GM23338 (cell line): ENCODE data around the gene ARHGEF11. TPM values are rescaled to one million over a fixed set of nuclear protein-coding genes. Genes with fewer than 3 reads are reported as not detected.

Experiments
- ATAC-seq: fragments of 200-7000 bp; cut with Tn5 transposase; 3 replicates; pipeline ENCODE4 v1.9.1; 2020
- DNase-seq: peaks from one replicate; pipeline ENCODE4 v3.0.0-alpha.2; 2015; ENCODE audit warnings: low spot score
- H2AFZ ChIP-seq: fragments of 200-600 bp; sonication (generic); 2 replicates; pipeline ENCODE4 v1.8.0; 2016; ENCODE audit warnings: antibody characterized with exemption, mild to moderate bottlenecking, moderate library complexity
- H3F3A ChIP-seq: fragments of 200-600 bp; sonication (generic); replicated peaks from 2 replicates; pipeline ENCODE4 v1.8.0; 2017; ENCODE audit warnings: antibody characterized with exemption, mixed run types, low read depth
- H3K27ac ChIP-seq: fragments of 200-600 bp; sonication (generic); 2 replicates; pipeline ENCODE4 v1.6.1; 2016; ENCODE audit warnings: low read depth
- H3K27me3 ChIP-seq: fragments of 200-600 bp; sonication (generic); 2 replicates; pipeline ENCODE4 v1.8.0; 2016; ENCODE audit warnings: mild to moderate bottlenecking, mixed run types, moderate library complexity; ENCODE audit not compliant: insufficient read depth
- H3K36me3 ChIP-seq: fragments of 200-600 bp; sonication (generic); 2 replicates; pipeline ENCODE4 v1.8.0; 2016; ENCODE audit warnings: mild to moderate bottlenecking; ENCODE audit not compliant: insufficient read depth
- H3K4me1 ChIP-seq: fragments of 200-600 bp; sonication (generic); 2 replicates; pipeline ENCODE4 v1.8.0; 2016; ENCODE audit warnings: mild to moderate bottlenecking, moderate library complexity; ENCODE audit not compliant: insufficient read depth
- H3K4me2 ChIP-seq: fragments of 200-600 bp; sonication (generic); 2 replicates; pipeline ENCODE4 v1.7.1; 2017; ENCODE audit warnings: mixed run types
- H3K4me3 ChIP-seq: fragments of 200-600 bp; sonication (generic); 2 replicates; pipeline ENCODE4 v1.6.1; 2016; ENCODE audit warnings: mixed run types
- H3K79me2 ChIP-seq: fragments of 200-600 bp; sonication (generic); replicated peaks from 2 replicates; pipeline ENCODE4 v1.8.0; 2017; ENCODE audit warnings: mild to moderate bottlenecking; ENCODE audit not compliant: insufficient read depth
- H3K9me2 ChIP-seq: fragments of 200-600 bp; sonication (generic); 2 replicates; pipeline ENCODE4 v1.8.0; 2017; ENCODE audit not compliant: insufficient read depth
- H4K20me1 ChIP-seq: fragments of 200-600 bp; sonication (generic); replicated peaks from 2 replicates; pipeline ENCODE4 v1.8.0; 2017; ENCODE audit warnings: mild to moderate bottlenecking; ENCODE audit not compliant: insufficient read depth
- H3K27ac Mint-ChIP-seq: 2 replicates; pipeline ENCODE4 v1.8.0; 2020; ENCODE audit warnings: inconsistent platforms, mild to moderate bottlenecking, moderate library complexity, mixed read lengths
- H3K27me3 Mint-ChIP-seq: 3 replicates; pipeline ENCODE4 v1.8.0; 2022; ENCODE audit warnings: low read depth, mild to moderate bottlenecking, moderate library complexity, mixed read lengths, inconsistent platforms; ENCODE audit not compliant: insufficient read depth, poor library complexity
- H3K36me3 Mint-ChIP-seq: 3 replicates; pipeline ENCODE4 v1.8.0; 2021; ENCODE audit warnings: low read depth, mild to moderate bottlenecking, inconsistent platforms, moderate library complexity, mixed read lengths
- H3K4me1 Mint-ChIP-seq: 3 replicates; pipeline ENCODE4 v1.8.0; 2020; ENCODE audit warnings: mild to moderate bottlenecking, inconsistent platforms, mixed read lengths
- H3K4me3 Mint-ChIP-seq: 3 replicates; pipeline ENCODE4 v1.8.0; 2021; ENCODE audit warnings: moderate library complexity, mild to moderate bottlenecking, inconsistent platforms, mixed read lengths
- H3K9me3 Mint-ChIP-seq: 3 replicates; pipeline ENCODE4 v1.8.0; 2020; ENCODE audit warnings: moderate library complexity, mild to moderate bottlenecking, inconsistent platforms, mixed read lengths
- CREB1 ChIP-seq: fragments of 250-450 bp; sonication (Bioruptor Pico); IDR thresholded peaks from 2 replicates; pipeline ENCODE4 v1.5.0; 2020; ENCODE audit warnings: low read depth, mild to moderate bottlenecking, moderate library complexity
- CTCF ChIP-seq, 2 experiments: fragments of 200-600 bp in 1 of 2; sonication (generic) in 1 of 2; conservative IDR thresholded peaks; 2 replicates each; pipeline versions ENCODE4 v1.5.1 to v1.6.1; 2016 to 2017; ENCODE audit warnings: antibody characterized with exemption in 2 of 2, low read depth in 2 of 2, mild to moderate bottlenecking in 2 of 2, moderate library complexity in 1 of 2
- ETS1 ChIP-seq: IDR thresholded peaks from 2 replicates; pipeline ENCODE4 v1.6.1; 2016; ENCODE audit warnings: antibody characterized with exemption
- EZH2phosphoT487 ChIP-seq: fragments of 200-600 bp; sonication (generic); IDR thresholded peaks from one replicate; pipeline ENCODE4 v1.8.1; 2018; ENCODE audit warnings: antibody characterized with exemption; ENCODE audit not compliant: unreplicated experiment
- JUNB ChIP-seq: IDR thresholded peaks from one replicate; pipeline ENCODE4 v1.6.1; 2016; ENCODE audit warnings: antibody characterized with exemption; ENCODE audit not compliant: unreplicated experiment
- NANOG ChIP-seq: IDR thresholded peaks from 2 replicates; pipeline ENCODE4 v1.6.1; 2016; ENCODE audit warnings: antibody characterized with exemption, borderline replicate concordance
- REST ChIP-seq: IDR thresholded peaks from one replicate; pipeline ENCODE4 v1.6.1; 2018; ENCODE audit warnings: antibody characterized with exemption; ENCODE audit not compliant: unreplicated experiment
- STAT1 ChIP-seq: IDR thresholded peaks from one replicate; pipeline ENCODE4 v1.6.1; 2016; ENCODE audit warnings: antibody characterized with exemption; ENCODE audit not compliant: unreplicated experiment
- ZNF114 ChIP-seq: fragments of 250-450 bp; sonication (Bioruptor Pico); IDR thresholded peaks from 2 replicates; pipeline ENCODE4 v1.5.0; 2020; ENCODE audit warnings: mild to moderate bottlenecking, moderate library complexity
- ZNF331 ChIP-seq: fragments of 250-450 bp; sonication (Bioruptor Pico); IDR thresholded peaks from 2 replicates; pipeline ENCODE4 v1.5.0; 2020; ENCODE audit warnings: low read depth, mild to moderate bottlenecking, moderate library complexity
- polyA plus RNA-seq: library from polyadenylated mRNA; unstranded; fragments of >200 nt; fragmentation: Nextera tagmentation; extraction: Ambion mirVana; gene quantifications from 2 replicates; pipeline ENCODE4 v1.2.1, GENCODE V29; 2016
- total RNA-seq: library from RNA; depleted of rRNA; stranded (reverse); fragments of >200 nt; shearing (Covaris generic); gene quantifications from 2 replicates; pipeline ENCODE4 v1.2.3, GENCODE V29; 2014
- TF ChIP-seq, protein P1 (sequence below): fragments of 250-450 bp; sonication (Bioruptor Pico); IDR thresholded peaks from 2 replicates; pipeline ENCODE4 v1.5.0; 2020; ENCODE audit warnings: mild to moderate bottlenecking, moderate library complexity

Gene ARHGEF11
- total and polyA plus RNA-seq, 2 experiments from 2014 or later: 12.3 to 33.7 TPM

GRCh38 chr1:157087030-157087429 is 41.5 kb upstream of the ARHGEF11 start:
- H3K9me2 ChIP-seq: no peaks in the 10 kb centered on the region; the same call in 1 of the 2 replicates
- peaks cover 15% of the 10 kb centered on the region for H3K4me1 ChIP-seq
- no peaks in the 10 kb centered on the region for H3F3A ChIP-seq
- H3K36me3 ChIP-seq: no peaks in the 10 kb centered on the region
- H3K79me2 ChIP-seq: no peaks in the 10 kb centered on the region
- Mint-ChIP-seq H3K27me3 (peaks cover 18% of the 10 kb centered on the region), H3K4me3 (no peak overlapping the region), H3K27ac (no peak overlapping the region), H3K4me1 (peaks cover 12% of the 10 kb centered on the region), H3K9me3 (no peaks in the 10 kb centered on the region), H3K36me3 (no peaks in the 10 kb centered on the region)
- no peak overlapping the region for H3K4me2 ChIP-seq
- no peak for DNase-seq
- no peak overlapping the region for H3K4me3 ChIP-seq
- H4K20me1 ChIP-seq: no peaks in the 10 kb centered on the region
- no peak for ATAC-seq
- no peaks in the 10 kb centered on the region for H3K27me3 ChIP-seq
- TF ChIP-seq CTCF (conservative IDR thresholded peaks at IDR 0.05; ENCODE audit: low read depth in 2 of 2): no peak
- TF ChIP-seq, protein P1, sequence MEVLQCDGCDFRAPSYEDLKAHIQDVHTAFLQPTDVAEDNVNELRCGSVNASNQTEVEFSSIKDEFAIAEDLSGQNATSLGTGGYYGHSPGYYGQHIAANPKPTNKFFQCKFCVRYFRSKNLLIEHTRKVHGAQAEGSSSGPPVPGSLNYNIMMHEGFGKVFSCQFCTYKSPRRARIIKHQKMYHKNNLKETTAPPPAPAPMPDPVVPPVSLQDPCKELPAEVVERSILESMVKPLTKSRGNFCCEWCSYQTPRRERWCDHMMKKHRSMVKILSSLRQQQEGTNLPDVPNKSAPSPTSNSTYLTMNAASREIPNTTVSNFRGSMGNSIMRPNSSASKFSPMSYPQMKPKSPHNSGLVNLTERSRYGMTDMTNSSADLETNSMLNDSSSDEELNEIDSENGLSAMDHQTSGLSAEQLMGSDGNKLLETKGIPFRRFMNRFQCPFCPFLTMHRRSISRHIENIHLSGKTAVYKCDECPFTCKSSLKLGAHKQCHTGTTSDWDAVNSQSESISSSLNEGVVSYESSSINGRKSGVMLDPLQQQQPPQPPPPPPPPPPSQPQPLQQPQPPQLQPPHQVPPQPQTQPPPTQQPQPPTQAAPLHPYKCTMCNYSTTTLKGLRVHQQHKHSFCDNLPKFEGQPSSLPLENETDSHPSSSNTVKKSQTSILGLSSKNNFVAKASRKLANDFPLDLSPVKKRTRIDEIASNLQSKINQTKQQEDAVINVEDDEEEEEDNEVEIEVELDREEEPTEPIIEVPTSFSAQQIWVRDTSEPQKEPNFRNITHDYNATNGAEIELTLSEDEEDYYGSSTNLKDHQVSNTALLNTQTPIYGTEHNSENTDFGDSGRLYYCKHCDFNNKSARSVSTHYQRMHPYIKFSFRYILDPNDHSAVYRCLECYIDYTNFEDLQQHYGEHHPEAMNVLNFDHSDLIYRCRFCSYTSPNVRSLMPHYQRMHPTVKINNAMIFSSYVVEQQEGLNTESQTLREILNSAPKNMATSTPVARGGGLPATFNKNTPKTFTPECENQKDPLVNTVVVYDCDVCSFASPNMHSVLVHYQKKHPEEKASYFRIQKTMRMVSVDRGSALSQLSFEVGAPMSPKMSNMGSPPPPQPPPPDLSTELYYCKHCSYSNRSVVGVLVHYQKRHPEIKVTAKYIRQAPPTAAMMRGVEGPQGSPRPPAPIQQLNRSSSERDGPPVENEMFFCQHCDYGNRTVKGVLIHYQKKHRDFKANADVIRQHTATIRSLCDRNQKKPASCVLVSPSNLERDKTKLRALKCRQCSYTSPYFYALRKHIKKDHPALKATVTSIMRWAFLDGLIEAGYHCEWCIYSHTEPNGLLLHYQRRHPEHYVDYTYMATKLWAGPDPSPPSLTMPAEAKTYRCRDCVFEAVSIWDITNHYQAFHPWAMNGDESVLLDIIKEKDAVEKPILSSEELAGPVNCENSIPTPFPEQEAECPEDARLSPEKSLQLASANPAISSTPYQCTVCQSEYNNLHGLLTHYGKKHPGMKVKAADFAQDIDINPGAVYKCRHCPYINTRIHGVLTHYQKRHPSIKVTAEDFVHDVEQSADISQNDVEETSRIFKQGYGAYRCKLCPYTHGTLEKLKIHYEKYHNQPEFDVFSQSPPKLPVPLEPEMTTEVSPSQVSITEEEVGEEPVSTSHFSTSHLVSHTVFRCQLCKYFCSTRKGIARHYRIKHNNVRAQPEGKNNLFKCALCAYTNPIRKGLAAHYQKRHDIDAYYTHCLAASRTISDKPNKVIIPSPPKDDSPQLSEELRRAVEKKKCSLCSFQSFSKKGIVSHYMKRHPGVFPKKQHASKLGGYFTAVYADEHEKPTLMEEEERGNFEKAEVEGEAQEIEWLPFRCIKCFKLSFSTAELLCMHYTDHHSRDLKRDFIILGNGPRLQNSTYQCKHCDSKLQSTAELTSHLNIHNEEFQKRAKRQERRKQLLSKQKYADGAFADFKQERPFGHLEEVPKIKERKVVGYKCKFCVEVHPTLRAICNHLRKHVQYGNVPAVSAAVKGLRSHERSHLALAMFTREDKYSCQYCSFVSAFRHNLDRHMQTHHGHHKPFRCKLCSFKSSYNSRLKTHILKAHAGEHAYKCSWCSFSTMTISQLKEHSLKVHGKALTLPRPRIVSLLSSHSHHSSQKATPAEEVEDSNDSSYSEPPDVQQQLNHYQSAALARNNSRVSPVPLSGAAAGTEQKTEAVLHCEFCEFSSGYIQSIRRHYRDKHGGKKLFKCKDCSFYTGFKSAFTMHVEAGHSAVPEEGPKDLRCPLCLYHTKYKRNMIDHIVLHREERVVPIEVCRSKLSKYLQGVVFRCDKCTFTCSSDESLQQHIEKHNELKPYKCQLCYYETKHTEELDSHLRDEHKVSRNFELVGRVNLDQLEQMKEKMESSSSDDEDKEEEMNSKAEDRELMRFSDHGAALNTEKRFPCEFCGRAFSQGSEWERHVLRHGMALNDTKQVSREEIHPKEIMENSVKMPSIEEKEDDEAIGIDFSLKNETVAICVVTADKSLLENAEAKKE: no peak
- TF ChIP-seq REST: no peak
- TF ChIP-seq JUNB: no peak
- no peak for TF ChIP-seq ZNF114 (CRISPR knock-in tag)
- TF ChIP-seq STAT1: no peak
- no peak for TF ChIP-seq NANOG
- TF ChIP-seq EZH2phosphoT487: no peak
- TF ChIP-seq ETS1: no peak
- no peak for TF ChIP-seq CREB1
- TF ChIP-seq ZNF331 (CRISPR knock-in tag): no peak
- H3K27ac ChIP-seq: no peak overlapping the region
- no peak overlapping the region for H2AFZ ChIP-seq
